T1000 (cell line): Measurements from ENCODE around the gene TREX2.

Source experiments
- DNase-seq: peaks from one replicate; lab custom pipeline; 2025; ENCODE audit warnings: mixed read lengths; lab: John Stamatoyannopoulos, UW

The TREX2 gene

GRCh38 chrX:153475751-153476281, 30.0 kb upstream of the TREX2 start:
- DNase-seq: no peak

- no peak for DNase-seq
Observed at GRCh38 chrX:153475271-153475670, 29.4 kb upstream of the TREX2 start.

GRCh38 chrX:153474718-153475117, 28.9 kb upstream of the TREX2 start:
- DNase-seq: no peak

GRCh38 chrX:153474266-153474665, 28.4 kb upstream of the TREX2 start:
- no peak for DNase-seq

- no peak for DNase-seq
Observed at GRCh38 chrX:153473126-153473525, 27.3 kb upstream of the TREX2 start.

- DNase-seq: no peak
Observed at GRCh38 chrX:153471663-153472280, 25.9 kb upstream of the TREX2 start.

GRCh38 chrX:153470411-153471363, 24.8 kb upstream of the TREX2 start, which contains the start of gene HAUS7:
TSS of gene HAUS7 (minus strand) at chrX:153470576. CDS start at chrX:153470557, 19 bp downstream.
- DNase-seq: peak; percentile 72

GRCh38 chrX:153469811-153470410, 24.1 kb upstream of the TREX2 start:
- no peak for DNase-seq

- DNase-seq: no peak
Observed at GRCh38 chrX:153468008-153468580, 22.2 kb upstream of the TREX2 start.

GRCh38 chrX:153465691-153466380, 20.0 kb upstream of the TREX2 start:
- DNase-seq: no peak

- no peak for DNase-seq
Observed at GRCh38 chrX:153464116-153464515, 18.3 kb upstream of the TREX2 start.

GRCh38 chrX:153463556-153463955, 17.7 kb upstream of the TREX2 start:
- DNase-seq: no peak

- DNase-seq: no peak
Observed at GRCh38 chrX:153463031-153463430, 17.2 kb upstream of the TREX2 start.

GRCh38 chrX:153462291-153462690, 16.4 kb upstream of the TREX2 start:
- no peak for DNase-seq

GRCh38 chrX:153460826-153461225, 15.0 kb upstream of the TREX2 start:
- no peak for DNase-seq

GRCh38 chrX:153459986-153460385, 14.1 kb upstream of the TREX2 start:
- no peak for DNase-seq

- no peak for DNase-seq
Observed at GRCh38 chrX:153458476-153458875, 12.6 kb upstream of the TREX2 start.

GRCh38 chrX:153457827-153458466, 12.1 kb upstream of the TREX2 start:
- no peak for DNase-seq

- no peak for DNase-seq
Observed at GRCh38 chrX:153457136-153457825, 11.4 kb upstream of the TREX2 start.

GRCh38 chrX:153456704-153457103, 10.8 kb upstream of the TREX2 start:
- DNase-seq: no peak
